Activated CD4-positive, alpha-beta T cell treated with anti-CD3 and anti-CD28 coated beads, Interleukin-2, amount 10 ng/mL, durations not matched to agents 7 days and 5 days (primary cell): ENCODE measurements around the gene IQSEC3. TPM values are rescaled to one million over a fixed set of nuclear protein-coding genes. Genes with fewer than 3 reads are reported as not detected.
"Not testable (repeated sequence)": the region's sequence is repeated elsewhere in the genome, so short reads cannot be mapped to it uniquely, and the experiment has no call there.

ENCODE experiments used
- CTCF ChIA-PET: fragments of 350-600 bp; sonication (Branson Sonifier 250); formaldehyde crosslinking; loops from one replicate; lab custom pipeline; 2021; ENCODE audit warnings: antibody characterized with exemption; lab: Charles Lee
- POLR2A ChIA-PET: fragments of 350-600 bp; sonication (Branson Sonifier 250); formaldehyde crosslinking; loops from one replicate; lab custom pipeline; 2021; ENCODE audit warnings: antibody characterized with exemption; lab: Charles Lee
- DNase-seq: peaks from one replicate; pipeline ENCODE4 v3.0.0-alpha.2; 2020
- H3K27ac Mint-ChIP-seq: one replicate; pipeline ENCODE4 v1.8.0; 2021; ENCODE audit warnings: mild to moderate bottlenecking, moderate library complexity, mixed read lengths
- H3K27me3 Mint-ChIP-seq: one replicate; pipeline ENCODE4 v1.8.0; 2021; ENCODE audit warnings: mixed read lengths
- H3K36me3 Mint-ChIP-seq: one replicate; pipeline ENCODE4 v1.8.0; 2021; ENCODE audit warnings: low read depth, mixed read lengths
- H3K4me1 Mint-ChIP-seq: one replicate; pipeline ENCODE4 v1.8.0; 2021; ENCODE audit warnings: mixed read lengths
- H3K4me3 Mint-ChIP-seq: one replicate; pipeline ENCODE4 v1.8.0; 2021; ENCODE audit warnings: mild to moderate bottlenecking, moderate library complexity, mixed read lengths
- H3K9me3 Mint-ChIP-seq: one replicate; pipeline ENCODE4 v1.8.0; 2021; ENCODE audit warnings: mixed read lengths
- total RNA-seq, 2 experiments: library from RNA; stranded (reverse); gene quantifications; one replicate each; pipeline ENCODE4 v1.2.3, GENCODE V29; 2021

The IQSEC3 gene
- not detected for total RNA-seq

DNA sequence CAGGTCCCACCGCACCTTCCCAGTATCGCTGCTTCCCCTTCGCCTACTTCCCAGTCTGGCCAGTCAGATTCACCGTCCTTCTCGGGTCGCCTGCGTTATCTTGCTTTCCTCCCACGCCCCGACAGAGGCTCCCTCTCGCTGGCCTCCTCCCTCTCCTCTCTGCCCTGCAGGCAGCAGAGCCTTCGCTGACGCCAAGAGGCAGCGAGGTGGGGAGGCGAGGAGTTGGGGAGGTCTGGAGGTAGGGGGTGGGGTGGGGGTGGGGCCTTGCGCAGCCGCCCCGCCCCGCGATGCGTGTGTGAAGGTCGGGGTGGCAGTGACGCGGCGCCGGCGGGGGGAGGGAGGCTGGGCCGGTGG, at the start of gene IQSEC3:
TSS of gene IQSEC3 (plus strand) at position 340 of the 354 bp plus-strand sequence. CDS start 116 bp downstream, outside the sequence.
- CTCF ChIA-PET, H3K36me3 Mint-ChIP-seq, DNase-seq, H3K27ac Mint-ChIP-seq, POLR2A ChIA-PET, H3K4me1 Mint-ChIP-seq, H3K4me3 Mint-ChIP-seq, H3K9me3 Mint-ChIP-seq: not testable (repeated sequence)
- H3K27me3 Mint-ChIP-seq, result peaks cover 14% of the 10 kb centered on the region

DNA sequence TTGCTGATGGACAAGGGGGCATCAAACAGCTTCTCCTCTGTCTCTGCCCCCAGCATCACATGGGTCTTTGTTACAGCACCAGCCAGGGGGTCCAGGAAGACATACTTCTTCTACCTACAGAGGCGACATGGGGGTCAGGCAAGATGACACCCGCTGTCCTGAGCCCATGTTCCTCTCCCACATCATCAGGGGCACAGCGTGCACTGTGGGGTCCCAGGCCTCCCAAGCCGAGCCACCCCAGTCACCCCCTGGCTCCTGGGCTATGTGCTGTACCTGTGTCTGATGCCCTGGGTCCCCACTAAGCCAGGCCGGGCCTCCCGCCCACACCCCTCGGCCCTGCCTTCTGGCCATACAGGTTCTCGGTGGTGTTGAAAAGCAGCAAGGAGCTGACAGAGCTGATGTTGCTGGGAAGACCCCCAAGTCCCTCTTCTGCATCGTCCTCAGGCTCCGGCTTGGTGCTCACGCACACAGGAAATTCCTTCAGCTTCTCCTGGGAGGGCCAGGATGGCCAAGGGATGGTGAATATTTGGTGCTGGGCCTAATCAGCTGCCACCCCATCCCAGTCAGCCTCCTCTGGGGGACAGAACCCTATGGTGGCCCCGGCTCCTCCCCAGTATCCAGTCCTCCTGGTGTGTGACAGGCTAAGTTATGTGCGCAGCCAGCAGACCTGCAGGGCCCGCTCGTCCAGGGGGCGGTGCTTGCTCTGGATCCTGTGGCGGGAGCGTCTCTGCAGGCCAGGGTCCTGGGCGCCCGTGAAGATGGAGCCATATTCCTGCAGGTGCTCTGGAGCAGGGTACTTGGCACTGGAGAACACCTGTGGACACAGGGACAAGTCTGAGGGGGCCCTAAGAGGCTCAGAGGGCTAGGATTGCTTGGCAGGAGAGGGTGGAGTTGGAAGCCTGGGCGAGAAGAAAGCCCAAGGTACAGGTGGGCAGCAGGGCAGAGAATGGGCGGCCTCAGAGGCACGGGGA, 48.9 kb upstream of the IQSEC3 start:
- H3K27me3 Mint-ChIP-seq, DNase-seq, H3K27ac Mint-ChIP-seq, H3K4me3 Mint-ChIP-seq, H3K9me3 Mint-ChIP-seq, H3K4me1 Mint-ChIP-seq, POLR2A ChIA-PET, CTCF ChIA-PET: not testable (repeated sequence)
- peaks cover 10% of the 10 kb centered on the region for H3K36me3 Mint-ChIP-seq

DNA sequence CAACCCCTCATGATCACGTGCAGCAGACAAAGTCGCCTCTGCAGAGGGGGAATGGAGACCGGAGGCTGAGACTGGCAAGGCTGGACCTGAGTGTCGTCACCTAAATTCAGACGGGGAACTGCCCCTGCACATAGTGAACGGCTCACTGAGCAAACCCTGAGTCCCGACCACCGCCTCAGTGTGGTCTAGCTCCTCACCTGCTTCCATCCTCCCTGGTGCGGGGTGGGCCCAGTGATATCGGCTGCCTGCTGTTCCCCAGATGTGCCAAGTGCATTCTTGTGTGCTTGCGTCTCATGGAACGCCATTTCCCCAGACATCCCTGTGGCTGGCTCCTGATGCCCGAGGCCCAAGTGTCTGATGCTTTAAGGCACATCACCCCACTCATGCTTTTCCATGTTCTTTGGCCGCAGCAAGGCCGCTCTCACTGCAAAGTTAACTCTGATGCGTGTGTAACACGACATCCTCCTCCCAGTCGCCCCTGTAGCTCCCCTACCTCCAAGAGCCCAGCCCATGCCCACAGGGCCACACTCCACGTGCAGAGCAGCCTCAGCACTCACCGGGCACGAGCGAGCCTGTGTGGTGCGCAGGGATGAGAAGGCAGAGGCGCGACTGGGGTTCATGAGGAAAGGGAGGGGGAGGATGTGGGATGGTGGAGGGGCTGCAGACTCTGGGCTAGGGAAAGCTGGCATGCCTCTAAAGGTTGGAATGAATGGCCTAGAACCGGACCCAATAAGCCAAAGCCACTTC, 47.6 kb upstream of the IQSEC3 start:
- DNase-seq, POLR2A ChIA-PET, H3K9me3 Mint-ChIP-seq, H3K27ac Mint-ChIP-seq, CTCF ChIA-PET, H3K27me3 Mint-ChIP-seq, H3K4me3 Mint-ChIP-seq: not testable (repeated sequence)
- Mint-ChIP-seq H3K4me1 (peaks cover 16% of the 10 kb centered on the region), H3K36me3 (peaks cover 10% of the 10 kb centered on the region)

DNA sequence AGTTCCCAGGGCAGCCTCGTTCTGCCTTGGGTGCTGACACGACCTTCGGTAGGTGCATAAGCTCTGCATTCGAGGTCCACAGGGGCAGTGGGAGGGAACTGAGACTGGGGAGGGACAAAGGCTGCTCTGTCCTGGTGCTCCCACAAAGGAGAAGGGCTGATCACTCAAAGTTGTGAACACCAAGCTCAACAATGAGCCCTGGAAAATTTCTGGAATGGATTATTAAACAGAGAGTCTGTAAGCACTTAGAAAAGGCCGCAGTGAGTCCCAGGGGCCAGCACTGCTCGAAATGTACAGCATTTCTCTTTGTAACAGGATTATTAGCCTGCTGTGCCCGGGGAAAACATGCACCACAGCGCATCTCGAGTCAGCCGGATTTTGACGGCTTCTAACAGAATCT, 46.7 kb upstream of the IQSEC3 start:
- H3K27ac Mint-ChIP-seq, DNase-seq, CTCF ChIA-PET, H3K27me3 Mint-ChIP-seq, H3K9me3 Mint-ChIP-seq, POLR2A ChIA-PET, H3K4me3 Mint-ChIP-seq: not testable (repeated sequence)
- Mint-ChIP-seq H3K36me3 (peaks cover 10% of the 10 kb centered on the region), H3K4me1 (peaks cover 16% of the 10 kb centered on the region)

DNA sequence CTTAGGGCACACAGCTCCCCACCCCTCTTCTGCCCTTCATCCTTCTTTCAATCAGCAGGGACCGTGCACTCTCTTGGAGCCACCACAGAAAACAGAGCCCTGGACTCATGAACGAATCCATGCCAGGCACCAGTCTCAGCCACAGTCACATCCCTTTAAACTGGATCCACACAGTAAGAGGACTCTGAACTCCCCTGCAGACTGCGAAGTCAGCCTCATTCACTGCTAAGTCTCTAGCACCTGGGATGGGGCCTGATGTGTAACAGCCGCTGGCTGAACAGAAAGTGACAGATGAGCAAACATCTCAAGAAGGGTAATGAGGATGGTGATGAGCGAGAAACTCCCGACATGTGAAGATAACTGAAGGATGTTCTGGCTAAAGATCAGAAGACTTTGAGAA, 45.8 kb upstream of the IQSEC3 start:
- ChIA-PET POLR2A (no interaction called here), CTCF (no interaction called here)
- DNase-seq, result no peak
- H3K9me3 Mint-ChIP-seq, result no peaks in the 10 kb centered on the region
- no peak overlapping the region for H3K4me3 Mint-ChIP-seq
- no peaks in the 10 kb centered on the region for H3K27me3 Mint-ChIP-seq
- H3K27ac Mint-ChIP-seq, result no peak overlapping the region
- H3K36me3 Mint-ChIP-seq, result peaks cover 10% of the 10 kb centered on the region
- H3K4me1 Mint-ChIP-seq, result peaks cover 16% of the 10 kb centered on the region

DNA sequence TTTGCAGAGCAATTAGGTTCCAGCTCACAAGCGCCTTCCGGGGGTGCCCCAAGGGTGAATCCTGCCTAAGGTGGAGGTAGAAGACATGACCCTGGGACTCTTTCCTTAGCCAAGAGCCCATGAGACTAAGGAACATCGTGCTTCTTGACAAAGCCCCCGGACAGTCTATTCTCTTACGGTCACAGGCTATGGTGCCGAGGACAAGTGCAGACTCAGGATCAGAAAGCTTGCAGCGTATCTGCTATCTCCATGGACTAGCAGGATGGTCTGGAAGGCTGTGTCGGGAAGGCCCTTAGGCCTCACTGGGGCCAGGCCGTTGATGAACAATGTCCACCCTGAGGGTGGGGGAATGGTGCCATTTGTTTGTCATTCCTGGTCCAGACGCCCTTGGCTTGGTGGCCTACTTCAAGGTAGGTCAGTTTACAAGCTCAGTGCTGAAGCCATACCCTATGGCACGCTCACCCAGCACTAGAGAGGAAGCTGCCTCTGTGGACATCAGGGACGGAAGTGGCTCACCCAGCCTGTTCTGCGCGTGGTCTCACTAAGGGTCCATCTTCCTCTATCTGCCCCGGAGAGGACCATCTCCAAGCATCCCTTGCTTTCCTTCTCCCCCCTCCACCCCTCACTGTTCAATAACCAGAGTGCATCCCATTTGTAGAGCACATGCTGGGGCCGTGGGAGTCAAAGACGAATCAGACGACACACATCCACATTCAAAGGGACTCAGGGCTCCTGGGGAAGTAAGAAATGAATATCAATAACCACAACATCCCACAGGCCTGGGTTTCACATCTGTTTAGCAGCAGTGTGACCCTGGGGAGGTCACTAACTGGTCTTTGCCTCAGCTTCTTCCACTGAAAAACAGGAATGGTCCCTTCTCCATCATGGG, 45.0 kb upstream of the IQSEC3 start:
- POLR2A ChIA-PET, result no interaction called here
- H3K4me1 Mint-ChIP-seq, result peaks cover 16% of the 10 kb centered on the region
- peaks cover 10% of the 10 kb centered on the region for H3K36me3 Mint-ChIP-seq
- DNase-seq, result no peak
- CTCF ChIA-PET, result no interaction called here
- no peaks in the 10 kb centered on the region for H3K9me3 Mint-ChIP-seq
- no peaks in the 10 kb centered on the region for H3K27me3 Mint-ChIP-seq
- H3K4me3 Mint-ChIP-seq, result no peak overlapping the region
- H3K27ac Mint-ChIP-seq, result no peak overlapping the region

DNA sequence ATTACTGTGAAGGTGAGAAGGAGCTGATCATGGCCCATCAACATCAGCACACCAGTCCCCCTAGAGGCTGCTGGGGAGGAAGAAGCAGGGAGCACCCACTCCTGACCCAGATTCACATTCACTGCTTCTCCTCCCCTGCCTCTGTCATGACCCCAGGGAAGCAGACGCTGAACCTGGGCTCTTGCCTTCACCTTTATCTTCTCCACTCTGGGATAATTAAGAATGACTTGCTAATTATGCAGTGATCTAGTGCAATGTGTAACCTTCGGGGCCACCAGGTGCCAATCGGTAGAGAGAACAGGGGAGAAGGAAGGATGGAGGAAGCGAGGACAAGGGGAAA, 44.4 kb upstream of the IQSEC3 start:
- CTCF ChIA-PET, result no interaction called here
- Mint-ChIP-seq H3K27me3 (no peaks in the 10 kb centered on the region), H3K4me3 (no peak overlapping the region), H3K4me1 (peaks cover 16% of the 10 kb centered on the region), H3K27ac (no peak overlapping the region), H3K9me3 (no peaks in the 10 kb centered on the region), H3K36me3 (peaks cover 10% of the 10 kb centered on the region)
- DNase-seq, result no peak
- POLR2A ChIA-PET, result no interaction called here

DNA sequence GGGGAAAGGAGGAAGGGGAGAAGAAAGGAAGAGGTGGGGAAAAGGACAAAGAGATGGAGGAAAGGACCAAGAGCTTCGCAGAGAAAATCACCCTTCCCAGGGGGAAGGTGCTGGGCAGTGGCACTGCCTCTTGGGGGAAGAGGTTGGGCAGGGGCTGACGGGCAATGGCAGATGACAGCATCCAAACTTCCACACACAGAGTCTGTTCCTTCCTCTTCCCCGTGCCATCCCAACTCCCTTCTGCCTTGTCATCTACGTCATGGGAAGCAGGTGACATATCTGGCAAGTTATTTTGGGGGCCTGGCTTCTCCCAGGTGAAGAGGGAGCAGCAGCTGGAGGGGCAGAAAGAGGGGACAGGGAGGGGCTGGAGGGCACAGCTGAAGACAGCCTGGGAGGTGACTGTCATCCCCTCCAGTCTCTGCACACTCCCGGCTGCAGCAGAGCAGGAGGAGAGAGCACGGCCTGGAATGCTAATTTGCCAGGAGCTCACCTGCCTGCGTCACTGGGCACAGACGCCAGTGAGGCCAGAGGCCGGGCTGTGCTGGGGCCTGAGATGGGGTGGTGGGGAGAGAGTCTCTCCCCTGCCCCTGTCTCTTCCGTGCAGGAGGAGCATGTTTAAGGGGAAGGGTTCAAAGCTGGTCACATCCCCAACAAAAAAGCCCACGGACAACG, 43.9 kb upstream of the IQSEC3 start:
- Mint-ChIP-seq H3K27me3 (no peaks in the 10 kb centered on the region), H3K4me3 (no peak overlapping the region), H3K9me3 (no peaks in the 10 kb centered on the region), H3K4me1 (peaks cover 16% of the 10 kb centered on the region), H3K27ac (peak overlapping the region; percentile 69), H3K36me3 (peaks cover 10% of the 10 kb centered on the region)
- POLR2A ChIA-PET, result no interaction called here
- DNase-seq, result no peak
- CTCF ChIA-PET, result no interaction called here

DNA sequence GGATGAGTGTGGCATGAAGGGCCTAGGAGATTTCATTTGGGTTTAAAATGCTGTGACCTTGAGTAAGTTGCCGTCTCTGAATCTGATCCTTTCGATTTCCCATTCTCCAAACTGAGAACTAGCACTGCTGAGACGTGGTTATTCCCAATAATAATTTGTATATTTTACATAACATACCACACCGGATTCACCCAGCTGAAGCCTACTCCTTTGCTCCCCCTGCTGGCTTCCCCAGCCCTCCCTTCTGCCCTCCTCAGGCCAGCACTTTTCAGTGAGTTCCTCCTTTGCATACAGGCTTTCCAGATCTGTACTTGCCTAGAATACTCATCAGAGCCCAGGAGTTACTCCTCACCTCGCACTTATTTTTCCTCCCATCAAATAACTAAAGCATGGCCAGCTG, 38.7 kb upstream of the IQSEC3 start:
- DNase-seq, H3K27ac Mint-ChIP-seq, POLR2A ChIA-PET, H3K4me1 Mint-ChIP-seq, H3K36me3 Mint-ChIP-seq, CTCF ChIA-PET, H3K4me3 Mint-ChIP-seq, H3K27me3 Mint-ChIP-seq, H3K9me3 Mint-ChIP-seq: not testable (repeated sequence)

DNA sequence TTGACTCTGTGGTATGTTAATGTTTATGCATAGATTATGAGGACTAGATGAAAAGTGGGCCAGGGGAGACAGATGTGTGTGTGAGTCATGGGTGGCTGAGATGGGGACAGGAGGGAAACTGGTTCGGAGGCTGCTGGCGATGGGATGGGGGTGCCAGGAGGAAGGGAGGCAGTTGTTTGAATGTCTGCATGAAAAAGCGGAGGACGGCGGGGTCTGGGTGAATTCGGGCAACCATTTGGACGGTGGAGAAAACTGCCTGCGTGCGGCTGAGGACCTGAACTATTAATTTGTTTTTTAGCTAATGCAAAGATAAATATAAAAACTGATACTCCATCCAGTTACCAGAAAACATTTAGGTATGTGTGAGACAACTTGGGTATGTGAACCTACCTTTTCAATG, 27.8 kb upstream of the IQSEC3 start:
- POLR2A ChIA-PET, DNase-seq, H3K4me1 Mint-ChIP-seq, H3K4me3 Mint-ChIP-seq, H3K9me3 Mint-ChIP-seq, H3K27me3 Mint-ChIP-seq, CTCF ChIA-PET, H3K27ac Mint-ChIP-seq, H3K36me3 Mint-ChIP-seq: not testable (repeated sequence)

DNA sequence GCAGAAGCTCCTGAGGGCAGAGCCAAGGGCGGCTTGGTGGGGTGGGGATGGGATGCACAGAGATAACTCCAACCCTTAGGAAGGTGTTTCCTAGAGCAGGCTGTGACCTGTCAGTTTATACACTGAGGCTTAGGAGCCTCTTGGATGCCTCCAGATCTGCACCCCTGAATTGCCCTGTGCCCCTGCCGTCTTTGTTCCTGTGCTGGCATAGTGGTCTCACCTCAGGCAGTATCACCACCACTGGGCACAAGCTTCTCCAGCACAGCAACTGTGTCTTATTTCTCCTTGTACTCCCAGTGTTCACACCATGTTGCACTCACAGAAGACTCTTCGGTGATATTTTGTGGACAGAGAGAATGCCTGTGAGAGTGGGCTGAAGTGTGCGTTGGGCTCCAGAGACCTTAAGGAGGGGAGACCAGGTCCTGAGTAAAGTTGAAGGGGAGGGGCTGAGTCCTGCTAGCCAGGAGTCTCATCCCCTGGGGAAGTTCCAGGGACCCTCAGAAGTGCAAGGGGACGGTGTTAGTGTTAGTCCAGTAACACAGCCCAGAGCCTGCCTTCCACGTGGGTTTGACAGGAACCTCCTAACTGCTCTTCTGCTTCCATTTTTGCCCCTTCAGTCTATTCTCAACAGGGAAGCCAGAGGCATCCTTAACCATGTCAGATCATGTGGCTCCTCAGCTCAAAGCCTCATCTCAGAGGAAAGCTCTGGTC, 26.9 kb upstream of the IQSEC3 start:
- H3K27ac Mint-ChIP-seq, H3K27me3 Mint-ChIP-seq, H3K9me3 Mint-ChIP-seq, CTCF ChIA-PET, H3K4me3 Mint-ChIP-seq, POLR2A ChIA-PET, DNase-seq, H3K36me3 Mint-ChIP-seq, H3K4me1 Mint-ChIP-seq: not testable (repeated sequence)

DNA sequence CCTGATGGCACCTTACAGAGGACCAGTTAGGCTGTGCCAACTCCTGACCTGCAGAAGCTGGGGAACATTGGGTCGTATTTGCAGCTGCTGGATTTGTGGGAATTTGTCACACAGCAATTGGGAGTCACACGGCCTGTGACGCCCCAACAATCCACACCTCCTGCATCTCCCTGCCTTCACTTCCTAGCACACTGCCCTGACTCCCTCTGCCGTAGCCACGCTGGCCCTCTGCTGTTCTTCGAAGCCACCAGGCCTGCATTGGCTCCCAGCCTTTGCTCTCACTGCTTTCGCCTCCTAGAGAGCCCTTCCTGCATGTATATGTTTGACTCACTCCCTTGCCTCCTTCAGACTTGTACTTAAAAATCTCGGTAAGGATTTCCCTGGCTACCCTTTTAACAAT, 22.2 kb upstream of the IQSEC3 start:
- H3K27ac Mint-ChIP-seq, CTCF ChIA-PET, DNase-seq, H3K36me3 Mint-ChIP-seq, POLR2A ChIA-PET, H3K9me3 Mint-ChIP-seq, H3K4me1 Mint-ChIP-seq, H3K4me3 Mint-ChIP-seq: not testable (repeated sequence)
- H3K27me3 Mint-ChIP-seq, result peaks cover 14% of the 10 kb centered on the region
